Smooth muscle cell of the coronary artery (primary cell): ENCODE measurements around the gene TAS2R41. TPM values are rescaled to one million over a fixed set of nuclear protein-coding genes. Genes with fewer than 3 reads are reported as not detected.

ENCODE experiments used
- total RNA-seq: library from RNA; depleted of rRNA; stranded (reverse); fragments of >200 nt; gene quantifications from 2 replicates; pipeline ENCODE4 v1.2.3, GENCODE V29; 2014; ENCODE audit warnings: low replicate concordance

TAS2R41 gene
- not detected in 2 replicates for total RNA-seq

GRCh38 chr7:143477501-143478150, at the start of gene TAS2R41:
TAS2R41 (plus strand) TSS chr7:143477873; CDS start chr7:143477873, 0 bp downstream.

GRCh38 chr7:143443153-143443552, 34.5 kb upstream of the TAS2R41 start, which contains the start of gene TAS2R60:
TAS2R60 (plus strand) TSS chr7:143443453; CDS start chr7:143443453, 0 bp downstream.

Other genes with a start within 250 kb of the TAS2R41 start
- gene GSTK1, start 214.4 kb upstream of the TAS2R41 start, total RNA-seq: 39.1 and 72.5 TPM in 2 replicates
- not detected in 2 replicates for gene TMEM139, start 192.9 kb upstream of the TAS2R41 start, total RNA-seq
- 6.7 and 9.7 TPM in 2 replicates for gene CASP2, start 189.5 kb upstream of the TAS2R41 start, total RNA-seq
- gene CLCN1, start 161.8 kb upstream of the TAS2R41 start, total RNA-seq: not detected in 2 replicates
- gene FAM131B, start 115.2 kb upstream of the TAS2R41 start, total RNA-seq: 0.98 and 2.7 TPM in 2 replicates
- gene ZYX, start 96.5 kb upstream of the TAS2R41 start, total RNA-seq: 6.3 and 25.7 TPM in 2 replicates
- gene EPHA1, start 69.0 kb upstream of the TAS2R41 start, total RNA-seq: not detected in 2 replicates
- not detected in 2 replicates for gene TAS2R60, start 34.4 kb upstream of the TAS2R41 start, total RNA-seq
- not detected in 2 replicates for gene CTAGE15, start 93.9 kb downstream of the TAS2R41 start, total RNA-seq
- gene TCAF2, start 143.1 kb downstream of the TAS2R41 start, total RNA-seq: 1.4 and 2.1 TPM in 2 replicates